Gastroesophageal sphincter (tissue), 3 donors: Measurements from ENCODE around the gene RAPGEF1.

Experiments
- CTCF ChIP-seq, 4 experiments: fragments of 200-600 bp in 2 of 4; fragments of 450-650 bp in 2 of 4; sonication (generic) in 1 of 4; IDR thresholded peaks; one replicate each; pipeline ENCODE4 v1.5.1; 2017 to 2019; ENCODE audit warnings: antibody characterized with exemption in 4 of 4, mild to moderate bottlenecking in 2 of 4, moderate library complexity in 2 of 4
- POLR2AphosphoS5 ChIP-seq: sonication (generic); formaldehyde crosslinking; IDR thresholded peaks from one replicate; pipeline ENCODE4 v1.6.1; 2017; ENCODE audit warnings: antibody characterized with exemption

- TF ChIP-seq CTCF (IDR thresholded peaks at IDR 0.05) (no peak), POLR2AphosphoS5 (no peak)
These were observed 113.8 kb downstream of the RAPGEF1 start for GRCh38 chr9:131625790-131626670.
